Fibroblast of skin of left biceps (primary cell): ENCODE measurements around the gene BAG5.
"Not testable (repeated sequence)": the region's sequence is repeated elsewhere in the genome, so short reads cannot be mapped to it uniquely, and the experiment has no call there.

Experiments used
- DNase-seq, 2 experiments: peaks; one replicate each; pipeline ENCODE4 v3.0.0-alpha.2; 2013; ENCODE audit warnings: low read depth in 2 of 2

BAG5 gene

GRCh38 chr14:103534576-103535061 lies 27.8 kb downstream of the BAG5 start:
- DNase-seq = no peak

GRCh38 chr14:103533999-103534575 lies 28.4 kb downstream of the BAG5 start:
- DNase-seq = no peak

GRCh38 chr14:103533137-103533998 lies 29.1 kb downstream of the BAG5 start:
- no peak for DNase-seq

GRCh38 chr14:103532216-103533136 lies 30.0 kb downstream of the BAG5 start:
- DNase-seq = no peak

- no peak for DNase-seq
Observed at GRCh38 chr14:103531421-103532215, 30.8 kb downstream of the BAG5 start.

- DNase-seq = no peak
Observed at GRCh38 chr14:103530831-103531230, 31.6 kb downstream of the BAG5 start.

GRCh38 chr14:103530390-103530789 lies 32.1 kb downstream of the BAG5 start:
- DNase-seq = no peak

- DNase-seq = no peak
Observed at GRCh38 chr14:103529383-103530365, 32.8 kb downstream of the BAG5 start.

- DNase-seq = peak; percentile 53 to 58
Observed at GRCh38 chr14:103528587-103529382, 33.7 kb downstream of the BAG5 start, which contains the start of gene TRMT61A. TRMT61A (plus strand) TSS chr14:103529196; CDS start chr14:103529979, 783 bp downstream.

- no peak for DNase-seq
Observed at GRCh38 chr14:103528146-103528586, 34.3 kb downstream of the BAG5 start.

GRCh38 chr14:103527408-103528145 lies 34.9 kb downstream of the BAG5 start:
- DNase-seq = no peak

GRCh38 chr14:103526914-103527248 lies 35.6 kb downstream of the BAG5 start:
- no peak for DNase-seq

GRCh38 chr14:103526247-103526913 lies 36.1 kb downstream of the BAG5 start:
- no peak for DNase-seq

- DNase-seq = not testable (repeated sequence)
Observed at GRCh38 chr14:103525430-103526246, 36.8 kb downstream of the BAG5 start.

GRCh38 chr14:103524002-103524935 lies 38.2 kb downstream of the BAG5 start:
- no peak for DNase-seq

GRCh38 chr14:103523575-103523954 lies 38.9 kb downstream of the BAG5 start:
- DNase-seq = no peak
